Skeletal muscle tissue (tissue), 4 donors: ENCODE measurements around the gene MBOAT1. TPM values are rescaled to one million over a fixed set of nuclear protein-coding genes. Genes with fewer than 3 reads are reported as not detected.

ENCODE experiments used
- H3K27ac ChIP-seq: one replicate; pipeline ENCODE4 v1.7.0; 2013; ENCODE audit warnings: mild to moderate bottlenecking, low read depth, low read length, inconsistent platforms
- H3K27me3 ChIP-seq, 3 donors: one replicate each; pipeline ENCODE4 v1.7.0; 2013; ENCODE audit warnings: low read length in 3 of 3; ENCODE audit not compliant: control insufficient read depth in 3 of 3, insufficient read depth in 3 of 3
- H3K36me3 ChIP-seq, 3 donors: one replicate each; pipeline ENCODE4 v1.7.0; 2013; ENCODE audit warnings: low read length in 3 of 3; ENCODE audit not compliant: control insufficient read depth in 3 of 3, insufficient read depth in 3 of 3
- H3K4me1 ChIP-seq, 3 donors: one replicate each; pipeline ENCODE4 v1.7.0; 2013; ENCODE audit warnings: low read length in 3 of 3, mild to moderate bottlenecking in 3 of 3; ENCODE audit not compliant: control insufficient read depth in 3 of 3, insufficient read depth in 3 of 3
- H3K4me3 ChIP-seq, 3 donors: one replicate each; pipeline ENCODE4 v1.7.0; 2013; ENCODE audit warnings: low read length in 3 of 3
- H3K9ac ChIP-seq, 3 donors: one replicate each; pipeline ENCODE4 v1.7.0; 2013; ENCODE audit warnings: low read length in 3 of 3, mild to moderate bottlenecking in 3 of 3, moderate library complexity in 2 of 3, low read depth in 1 of 3
- H3K9me3 ChIP-seq, 3 donors: one replicate each; pipeline ENCODE4 v1.7.0; 2013; ENCODE audit warnings: low read length in 3 of 3; ENCODE audit not compliant: control insufficient read depth in 3 of 3
- total RNA-seq: library from RNA; depleted of rRNA; stranded (reverse); fragments of >200 nt; gene quantifications from one replicate; pipeline ENCODE4 v1.2.3, GENCODE V29; 2014
- donor health status: Osteomylitis.

The MBOAT1 gene
- total RNA-seq, 1 donor from 2014 or later: 8.9 TPM

- H3K27ac ChIP-seq: no peak overlapping the region
- no peaks in the 10 kb centered on the region for H3K27me3 ChIP-seq
- no peaks in the 10 kb centered on the region for H3K9me3 ChIP-seq
- H3K4me3 ChIP-seq: no peak overlapping the region
- H3K36me3 ChIP-seq: no peaks in the 10 kb centered on the region
- no peaks in the 10 kb centered on the region for H3K4me1 ChIP-seq
- no peak overlapping the region for H3K9ac ChIP-seq
These were observed 21.9 kb upstream of the MBOAT1 start for GRCh38 chr6:20234136-20234535.

- Histone ChIP-seq H3K4me3 (no peak overlapping the region), H3K27ac (no peak overlapping the region), H3K9me3 (no peaks in the 10 kb centered on the region), H3K4me1 (no peaks in the 10 kb centered on the region), H3K36me3 (no peaks in the 10 kb centered on the region), H3K27me3 (no peaks in the 10 kb centered on the region), H3K9ac (no peak overlapping the region)
These were observed 20.9 kb upstream of the MBOAT1 start for GRCh38 chr6:20233007-20233730.

DNA sequence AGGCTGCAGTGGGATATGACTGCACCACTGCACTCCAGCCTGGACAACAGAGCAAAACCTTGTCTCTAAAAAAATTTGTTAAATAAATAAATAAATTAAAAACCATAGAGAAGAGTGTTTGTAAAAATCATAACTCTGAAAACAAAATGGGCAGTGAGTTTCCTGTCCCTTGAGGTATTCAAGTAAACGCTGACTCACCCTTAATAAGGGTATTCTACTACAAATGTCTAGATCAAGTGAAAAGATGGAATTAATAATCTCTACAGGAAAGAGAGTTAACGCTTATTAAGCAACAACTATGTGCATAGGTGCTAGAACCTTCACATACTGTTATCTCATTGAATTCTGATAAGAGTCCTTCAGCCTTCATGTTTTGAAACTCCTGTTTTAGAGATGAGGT lies 19.9 kb upstream of the MBOAT1 start:
- no peak overlapping the region for H3K27ac ChIP-seq
- no peaks in the 10 kb centered on the region for H3K4me1 ChIP-seq
- no peaks in the 10 kb centered on the region for H3K9me3 ChIP-seq
- no peak overlapping the region for H3K4me3 ChIP-seq
- H3K36me3 ChIP-seq: no peaks in the 10 kb centered on the region
- no peak overlapping the region for H3K9ac ChIP-seq
- H3K27me3 ChIP-seq: no peaks in the 10 kb centered on the region

- no peak overlapping the region for H3K9ac ChIP-seq
- no peak overlapping the region for H3K4me3 ChIP-seq
These were observed 18.3 kb upstream of the MBOAT1 start for GRCh38 chr6:20230401-20231119.

GRCh38 chr6:20229881-20230280 lies 17.6 kb upstream of the MBOAT1 start:
- Histone ChIP-seq H3K4me3 (no peak overlapping the region), H3K9ac (no peak overlapping the region), H3K36me3 (no peaks in the 10 kb centered on the region), H3K4me1 (no peaks in the 10 kb centered on the region), H3K27me3 (no peaks in the 10 kb centered on the region), H3K9me3 (no peaks in the 10 kb centered on the region), H3K27ac (no peak overlapping the region)

More at GRCh38 chr6:20230401-20231119, 18.3 kb upstream of the MBOAT1 start:
- H3K9me3 ChIP-seq: no peaks in the 10 kb centered on the region
- H3K36me3 ChIP-seq: no peaks in the 10 kb centered on the region
- H3K27me3 ChIP-seq: no peaks in the 10 kb centered on the region
- no peaks in the 10 kb centered on the region for H3K4me1 ChIP-seq
- no peak overlapping the region for H3K27ac ChIP-seq

- Histone ChIP-seq H3K4me3 (no peak overlapping the region), H3K27ac (no peak overlapping the region), H3K9ac (no peak overlapping the region), H3K27me3 (no peaks in the 10 kb centered on the region), H3K4me1 (no peaks in the 10 kb centered on the region), H3K9me3 (no peaks in the 10 kb centered on the region), H3K36me3 (no peaks in the 10 kb centered on the region)
These were observed 15.1 kb upstream of the MBOAT1 start for GRCh38 chr6:20227350-20227749.

GRCh38 chr6:20223141-20223540 lies 10.9 kb upstream of the MBOAT1 start:
- Histone ChIP-seq H3K9ac (no peak overlapping the region), H3K9me3 (no peaks in the 10 kb centered on the region), H3K27me3 (no peaks in the 10 kb centered on the region), H3K4me3 (no peak overlapping the region), H3K36me3 (no peaks in the 10 kb centered on the region), H3K27ac (no peak overlapping the region), H3K4me1 (no peaks in the 10 kb centered on the region)

DNA sequence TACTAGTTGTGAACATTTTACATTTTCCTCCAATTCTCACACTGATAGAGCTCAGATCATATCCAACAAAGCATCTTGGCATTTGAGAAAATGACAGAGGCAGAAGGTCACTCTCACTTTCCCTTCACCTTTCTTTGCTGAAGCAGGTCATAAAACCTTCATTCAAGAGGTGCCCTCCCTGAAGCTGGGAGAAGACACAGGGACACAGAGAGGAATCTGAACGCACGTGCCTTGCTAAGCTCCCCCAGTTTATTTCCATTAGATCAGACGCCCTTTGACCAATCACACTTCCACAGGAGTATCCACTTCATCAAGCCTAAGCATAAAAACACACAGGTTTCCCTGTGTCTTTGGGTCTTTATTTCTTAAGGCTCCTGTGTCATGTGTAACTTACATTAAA lies 9.2 kb upstream of the MBOAT1 start:
- H3K9me3 ChIP-seq: no peaks in the 10 kb centered on the region
- H3K9ac ChIP-seq: no peak overlapping the region
- no peak overlapping the region for H3K4me3 ChIP-seq
- H3K36me3 ChIP-seq: no peaks in the 10 kb centered on the region
- no peak overlapping the region for H3K27ac ChIP-seq
- H3K27me3 ChIP-seq: no peaks in the 10 kb centered on the region
- peaks cover 0 to 4% (median 3%) of the 10 kb centered on the region in 3 donors for H3K4me1 ChIP-seq

GRCh38 chr6:20220359-20220758 lies 8.1 kb upstream of the MBOAT1 start:
- Histone ChIP-seq H3K27ac (no peak overlapping the region), H3K9me3 (no peaks in the 10 kb centered on the region), H3K4me1 (peaks cover 0 to 4% (median 3%) of the 10 kb centered on the region in 3 donors), H3K9ac (no peak overlapping the region), H3K27me3 (no peaks in the 10 kb centered on the region), H3K4me3 (no peak overlapping the region), H3K36me3 (no peaks in the 10 kb centered on the region)

GRCh38 chr6:20217891-20218290 lies 5.6 kb upstream of the MBOAT1 start:
- H3K4me1 ChIP-seq: peaks cover 9 to 13% (median 11%) of the 10 kb centered on the region in 3 donors
- H3K36me3 ChIP-seq: no peaks in the 10 kb centered on the region
- H3K9ac ChIP-seq: no peak overlapping the region
- H3K9me3 ChIP-seq: no peaks in the 10 kb centered on the region
- no peak overlapping the region for H3K4me3 ChIP-seq
- no peak overlapping the region for H3K27ac ChIP-seq
- H3K27me3 ChIP-seq: no peaks in the 10 kb centered on the region
